B cell (primary cell): ENCODE data around the gene NFU1. TPM values are rescaled to one million over a fixed set of nuclear protein-coding genes. Genes with fewer than 3 reads are reported as not detected.

Experiments
- ATAC-seq: fragments of 200-7000 bp; cut with Tn5 transposase; one replicate; pipeline ENCODE4 v1.10.0; 2021; ENCODE audit warnings: low read depth, mild to moderate bottlenecking, moderate number of reproducible peaks, moderate library complexity
- CTCF ChIA-PET: fragments of 350-600 bp; sonication (Branson Sonifier 250); formaldehyde crosslinking; loops from one replicate; lab custom pipeline; 2021; ENCODE audit warnings: antibody characterized with exemption, inconsistent platforms; lab: Charles Lee
- POLR2A ChIA-PET: fragments of 350-600 bp; sonication (Branson Sonifier 250); formaldehyde crosslinking; loops from one replicate; lab custom pipeline; 2021; ENCODE audit warnings: antibody characterized with exemption; lab: Charles Lee
- DNase-seq: peaks from one replicate; pipeline ENCODE4 v3.0.0; 2013
- H2AFZ ChIP-seq: 2 replicates; pipeline ENCODE4 v1.6.1; 2012; ENCODE audit warnings: mild to moderate bottlenecking, low read depth, low read length; ENCODE audit not compliant: insufficient read depth, poor library complexity, severe bottlenecking
- H3K27ac ChIP-seq, 2 donors: 1 replicate in 1 of 2; 2 replicates in 1 of 2; pipeline ENCODE4 v1.5.1; 2012 to 2013; ENCODE audit warnings: low read length in 2 of 2, mild to moderate bottlenecking in 2 of 2, moderate library complexity in 1 of 2
- H3K27me3 ChIP-seq, 4 experiments: fragments of 200-600 bp in 1 of 4; sonication (generic) in 1 of 4; replicated peaks in 1 of 4; 1 replicate in 2 of 4; 2 replicates in 2 of 4; pipeline versions ENCODE4 v1.6.1 to v1.7.0; 2013 to 2016; ENCODE audit warnings: low read length in 3 of 4, mild to moderate bottlenecking in 2 of 4, mixed read lengths in 1 of 4, moderate library complexity in 1 of 4; ENCODE audit not compliant: insufficient read depth in 4 of 4, control insufficient read depth in 3 of 4; ENCODE audit errors: control extremely low read depth in 1 of 4
- H3K36me3 ChIP-seq, 2 experiments: replicated peaks in 1 of 2; 1 replicate in 1 of 2; 2 replicates in 1 of 2; pipeline versions ENCODE4 v1.6.1 to v1.7.1; 2013; ENCODE audit warnings: low read length in 1 of 2; ENCODE audit not compliant: insufficient read depth in 2 of 2, control insufficient read depth in 1 of 2; ENCODE audit errors: control extremely low read depth in 1 of 2, extremely low read depth in 1 of 2
- H3K4me1 ChIP-seq, 2 donors: fragments of 200-600 bp in 1 of 2; sonication (generic) in 1 of 2; 1 replicate in 1 of 2; 2 replicates in 1 of 2; pipeline versions ENCODE4 v1.5.1 to v1.6.1; 2013 to 2017; ENCODE audit warnings: low read length in 2 of 2; ENCODE audit not compliant: control insufficient read depth in 2 of 2, insufficient read depth in 2 of 2
- H3K4me2 ChIP-seq: replicated peaks from 2 replicates; pipeline ENCODE3; 2012; ENCODE audit warnings: mild to moderate bottlenecking, low read depth, low read length; ENCODE audit not compliant: poor library complexity, severe bottlenecking
- H3K4me3 ChIP-seq, 5 experiments: fragments of 200-600 bp in 1 of 5; sonication (generic) in 1 of 5; 1 replicate in 3 of 5; 2 replicates in 2 of 5; pipeline versions ENCODE4 v1.5.1 to v1.7.0; 2011 to 2016; ENCODE audit warnings: low read length in 4 of 5, mild to moderate bottlenecking in 4 of 5, low read depth in 2 of 5, control low read depth in 1 of 5, moderate library complexity in 1 of 5; ENCODE audit not compliant: insufficient read depth in 1 of 5; ENCODE audit errors: control extremely low read depth in 1 of 5, extremely low read depth in 1 of 5
- H3K79me2 ChIP-seq: fragments of 200-600 bp; sonication (generic); one replicate; pipeline ENCODE4 v1.6.0; 2016; ENCODE audit warnings: low read length; ENCODE audit not compliant: control insufficient read depth, insufficient read depth
- H3K9ac ChIP-seq: fragments of 200-600 bp; sonication (generic); 2 replicates; pipeline ENCODE4 v1.6.1; 2017; ENCODE audit warnings: mild to moderate bottlenecking, low read length, moderate library complexity
- H3K9me3 ChIP-seq, 3 donors: one replicate each; pipeline versions ENCODE4 v1.6.1 to v1.7.1; 2013; ENCODE audit warnings: low read length in 2 of 3; ENCODE audit not compliant: control insufficient read depth in 2 of 3, insufficient read depth in 1 of 3; ENCODE audit errors: control extremely low read depth in 1 of 3
- H4K20me1 ChIP-seq: 2 replicates; pipeline ENCODE4 v1.6.0; 2012; ENCODE audit warnings: mild to moderate bottlenecking, low read length; ENCODE audit not compliant: insufficient read depth, control insufficient read depth, poor library complexity, severe bottlenecking
- H3K27ac Mint-ChIP-seq: one replicate; pipeline ENCODE4 v1.8.0; 2021; ENCODE audit warnings: mixed read lengths
- H3K27me3 Mint-ChIP-seq: one replicate; pipeline ENCODE4 v1.8.0; 2021; ENCODE audit warnings: mixed read lengths
- H3K4me1 Mint-ChIP-seq: one replicate; pipeline ENCODE4 v1.8.0; 2021; ENCODE audit warnings: mixed read lengths
- H3K4me3 Mint-ChIP-seq: one replicate; pipeline ENCODE4 v1.8.0; 2021; ENCODE audit warnings: mixed read lengths
- H3K9me3 Mint-ChIP-seq: one replicate; pipeline ENCODE4 v1.8.0; 2022; ENCODE audit warnings: mixed read lengths; ENCODE audit not compliant: insufficient read depth
- EZH2 ChIP-seq: IDR thresholded peaks from 2 replicates; pipeline ENCODE4 v1.6.1; 2012; ENCODE audit warnings: borderline replicate concordance, low read depth, mild to moderate bottlenecking, moderate library complexity, low read length; ENCODE audit not compliant: insufficient read depth, poor library complexity, severe bottlenecking
- WGBS: methylation state at CpG from one replicate; pipeline ENCODE4 v1.1.5; 2013; ENCODE audit warnings: missing lambda C conversion rate; ENCODE audit not compliant: insufficient coverage; 5-methylcytosine and 5-hydroxymethylcytosine counted together
- intact Hi-C: fragments of 100-400 bp; cut with micrococcal nuclease; formaldehyde crosslinking; loops from one replicate; pipeline ENCODE4 v1.10.0; 2022
- polyA plus RNA-seq: library from polyadenylated mRNA; depleted of rRNA; stranded (reverse); fragments of >200 nt; gene quantifications from 2 replicates; pipeline ENCODE4 v1.2.3, GENCODE V29; 2012
- total RNA-seq, 2 donors: library from RNA; stranded (reverse); fragments of 120-200 nt in 1 of 2; gene quantifications; 1 replicate in 1 of 2; 2 replicates in 1 of 2; pipeline versions ENCODE4 v1.2.3 to v1.2.4, GENCODE V29; 2013 to 2022
- TF ChIP-seq, protein P1 (sequence below): fragments of 200-600 bp; IDR thresholded peaks from one replicate; pipeline ENCODE4 v1.8.0; 2022; ENCODE audit warnings: antibody characterized with exemption, mild to moderate bottlenecking

The NFU1 gene
- total and polyA plus RNA-seq, 2 donors (not counting 1 experiment from before 2014, with no cell fraction given), result 19.2 to 40.6 TPM

DNA sequence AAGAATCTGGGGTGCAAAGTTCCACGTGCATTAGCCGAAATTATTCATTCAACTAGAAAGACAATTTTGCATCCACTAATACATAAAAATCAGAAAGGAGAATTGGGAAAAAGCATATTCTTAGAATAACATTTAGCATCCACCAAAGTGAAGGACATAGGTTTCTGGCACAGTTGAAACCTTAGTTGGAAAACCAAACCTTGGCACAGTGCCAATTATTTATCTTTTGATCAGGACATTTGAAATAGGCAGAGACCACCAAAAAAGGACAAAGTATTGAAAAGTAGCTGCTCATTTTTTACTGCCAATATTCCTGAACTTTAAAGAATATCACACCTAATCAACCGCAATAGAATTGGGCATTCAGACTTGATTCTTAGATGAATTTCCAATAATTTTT lies 25.5 kb upstream of the NFU1 start:
- H3K4me1 Mint-ChIP-seq, result no peaks in the 10 kb centered on the region
- Histone ChIP-seq H3K9ac (no peak overlapping the region), H4K20me1 (no peaks in the 10 kb centered on the region), H3K9me3 (no peaks in the 10 kb centered on the region), H3K4me1 (no peaks in the 10 kb centered on the region), H3K79me2 (no peaks in the 10 kb centered on the region), H3K4me2 (no peak overlapping the region), H3K27me3 (no peaks in the 10 kb centered on the region), H3K4me3 (no peak overlapping the region), H3K27ac (no peak overlapping the region), H3K36me3 (no peaks in the 10 kb centered on the region), H2AFZ (no peak overlapping the region)
- CTCF ChIA-PET, result interaction anchor here (0.6 kb wide), 1 partner anchor 91 kb away, joined by 4 read pairs; no protein-coding TSS in a partner anchor
- WGBS, result no CpG with 5 or more reads among the region's 3 CpGs
- POLR2A ChIA-PET, result no interaction called here
- peaks cover 4% of the 10 kb centered on the region for H3K27me3 Mint-ChIP-seq
- no peak for TF ChIP-seq EZH2
- TF ChIP-seq, protein P1, sequence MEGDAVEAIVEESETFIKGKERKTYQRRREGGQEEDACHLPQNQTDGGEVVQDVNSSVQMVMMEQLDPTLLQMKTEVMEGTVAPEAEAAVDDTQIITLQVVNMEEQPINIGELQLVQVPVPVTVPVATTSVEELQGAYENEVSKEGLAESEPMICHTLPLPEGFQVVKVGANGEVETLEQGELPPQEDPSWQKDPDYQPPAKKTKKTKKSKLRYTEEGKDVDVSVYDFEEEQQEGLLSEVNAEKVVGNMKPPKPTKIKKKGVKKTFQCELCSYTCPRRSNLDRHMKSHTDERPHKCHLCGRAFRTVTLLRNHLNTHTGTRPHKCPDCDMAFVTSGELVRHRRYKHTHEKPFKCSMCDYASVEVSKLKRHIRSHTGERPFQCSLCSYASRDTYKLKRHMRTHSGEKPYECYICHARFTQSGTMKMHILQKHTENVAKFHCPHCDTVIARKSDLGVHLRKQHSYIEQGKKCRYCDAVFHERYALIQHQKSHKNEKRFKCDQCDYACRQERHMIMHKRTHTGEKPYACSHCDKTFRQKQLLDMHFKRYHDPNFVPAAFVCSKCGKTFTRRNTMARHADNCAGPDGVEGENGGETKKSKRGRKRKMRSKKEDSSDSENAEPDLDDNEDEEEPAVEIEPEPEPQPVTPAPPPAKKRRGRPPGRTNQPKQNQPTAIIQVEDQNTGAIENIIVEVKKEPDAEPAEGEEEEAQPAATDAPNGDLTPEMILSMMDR, result no peak
- no peak overlapping the region for H3K27ac Mint-ChIP-seq
- H3K4me3 Mint-ChIP-seq, result no peak overlapping the region
- intact Hi-C loops, result no loop called here
- no peak for ATAC-seq
- no peak for DNase-seq
- no peaks in the 10 kb centered on the region for H3K9me3 Mint-ChIP-seq

GRCh38 chr2:69461404-69461803 lies 24.2 kb upstream of the NFU1 start:
- Mint-ChIP-seq H3K9me3 (no peaks in the 10 kb centered on the region), H3K4me3 (no peak overlapping the region), H3K4me1 (no peaks in the 10 kb centered on the region), H3K27me3 (peaks cover 3% of the 10 kb centered on the region), H3K27ac (no peak overlapping the region)
- ChIA-PET POLR2A (no interaction called here), CTCF (no interaction called here)
- no peaks in the 10 kb centered on the region for H3K79me2 ChIP-seq
- no peak overlapping the region for H3K4me3 ChIP-seq
- H3K9ac ChIP-seq, result no peak overlapping the region
- ATAC-seq, result no peak
- H3K4me1 ChIP-seq, result no peaks in the 10 kb centered on the region
- no peak for DNase-seq
- H2AFZ ChIP-seq, result no peak overlapping the region
- intact Hi-C loops, result no loop called here
- H3K9me3 ChIP-seq, result no peaks in the 10 kb centered on the region
- H3K27ac ChIP-seq, result no peak overlapping the region
- WGBS, result 80% methylated on average over 1 of the region's 6 CpGs
- TF ChIP-seq EZH2, result no peak
- peaks cover 0 to 3% (median 0%) of the 10 kb centered on the region in 4 experiments for H3K27me3 ChIP-seq
- H3K4me2 ChIP-seq, result no peak overlapping the region
- H4K20me1 ChIP-seq, result no peaks in the 10 kb centered on the region
- no peaks in the 10 kb centered on the region for H3K36me3 ChIP-seq
